SK-N-MC (cell line): ENCODE data around the gene CDH24.

Source experiments
- DNase-seq: peaks from one replicate; pipeline ENCODE4 v3.0.0-alpha.2; 2011; ENCODE audit warnings: low read depth, low spot score
- H3K27ac ChIP-seq: fragments of 200-600 bp; sonication (generic); 2 replicates; pipeline ENCODE4 v1.5.1; 2016; ENCODE audit warnings: mixed run types
- H3K36me3 ChIP-seq: fragments of 200-600 bp; sonication (generic); 2 replicates; pipeline ENCODE4 v1.6.1; 2017; ENCODE audit warnings: antibody characterized with exemption, low read length, mixed read lengths; ENCODE audit not compliant: insufficient read depth
- H3K4me3 ChIP-seq: fragments of 200-600 bp; sonication (generic); 2 replicates; pipeline ENCODE4 v1.5.1; 2016
- H3K9ac ChIP-seq: fragments of 200-600 bp; sonication (generic); 2 replicates; pipeline ENCODE4 v1.8.0; 2017; ENCODE audit warnings: mixed run types, mixed read lengths; ENCODE audit not compliant: insufficient read length
- H3K9me3 ChIP-seq: fragments of 200-600 bp; sonication (generic); 2 replicates; pipeline ENCODE4 v1.6.1; 2017; ENCODE audit warnings: low read depth, mild to moderate bottlenecking, antibody characterized with exemption, low read length, moderate library complexity, mixed read lengths
- EZH2 ChIP-seq: fragments of 200-600 bp; sonication (generic); IDR thresholded peaks from one replicate; pipeline ENCODE4 v1.6.1; 2017; ENCODE audit warnings: antibody characterized with exemption
- FOXP2 ChIP-seq: optimal IDR thresholded peaks from 2 replicates; pipeline ENCODE3; 2011; ENCODE audit warnings: mild to moderate bottlenecking, moderate library complexity; ENCODE audit not compliant: insufficient read depth; ENCODE audit errors: extremely low read length, control extremely low read depth
- POLR2AphosphoS5 ChIP-seq: IDR thresholded peaks from 2 replicates; pipeline ENCODE4 v1.6.1; 2012; ENCODE audit warnings: mild to moderate bottlenecking, low read depth, low read length, borderline replicate concordance

CDH24 gene

DNA sequence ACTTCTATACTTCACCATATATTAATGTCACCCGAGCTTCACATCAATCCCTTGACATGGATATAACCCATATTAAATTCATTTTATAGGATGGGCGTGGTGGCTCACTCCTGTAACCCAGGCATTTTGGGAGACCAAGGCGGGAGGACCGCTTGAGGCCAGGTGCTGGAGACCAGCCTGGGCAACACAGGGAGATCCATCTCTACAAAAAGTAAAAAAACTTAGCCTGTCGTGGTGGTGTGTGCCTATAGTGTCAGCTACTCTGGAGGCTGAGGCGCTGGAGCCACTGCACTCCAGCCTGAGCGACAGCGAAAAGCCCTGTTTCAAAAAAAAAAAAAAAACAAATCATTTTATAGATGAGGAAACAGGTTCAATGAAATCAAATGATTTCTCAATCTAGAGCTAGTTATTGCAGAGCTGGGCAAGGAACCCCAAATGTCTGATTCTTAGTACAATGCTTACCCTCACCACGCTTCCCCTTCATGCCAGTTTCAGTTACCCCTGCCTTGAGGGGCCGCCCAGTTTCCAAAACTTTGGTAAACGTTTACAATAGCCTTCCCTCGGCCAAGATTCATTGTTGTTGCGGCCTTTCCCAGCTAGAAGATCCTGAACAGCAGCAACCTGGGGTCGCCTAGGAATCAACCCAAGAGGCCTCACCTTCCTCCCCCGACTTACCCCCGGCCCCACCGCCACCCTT, 23.4 kb downstream of the CDH24 start:
- DNase-seq, result no peak
- Histone ChIP-seq H3K36me3 (peaks cover 40% of the 10 kb centered on the region), H3K9ac (peak overlapping the region; percentile 96), H3K4me3 (peak overlapping the region; percentile 83), H3K9me3 (no peaks in the 10 kb centered on the region), H3K27ac (peak overlapping the region; percentile 98)
- TF ChIP-seq POLR2AphosphoS5 (no peak), EZH2 (no peak), FOXP2 (no peak)

DNA sequence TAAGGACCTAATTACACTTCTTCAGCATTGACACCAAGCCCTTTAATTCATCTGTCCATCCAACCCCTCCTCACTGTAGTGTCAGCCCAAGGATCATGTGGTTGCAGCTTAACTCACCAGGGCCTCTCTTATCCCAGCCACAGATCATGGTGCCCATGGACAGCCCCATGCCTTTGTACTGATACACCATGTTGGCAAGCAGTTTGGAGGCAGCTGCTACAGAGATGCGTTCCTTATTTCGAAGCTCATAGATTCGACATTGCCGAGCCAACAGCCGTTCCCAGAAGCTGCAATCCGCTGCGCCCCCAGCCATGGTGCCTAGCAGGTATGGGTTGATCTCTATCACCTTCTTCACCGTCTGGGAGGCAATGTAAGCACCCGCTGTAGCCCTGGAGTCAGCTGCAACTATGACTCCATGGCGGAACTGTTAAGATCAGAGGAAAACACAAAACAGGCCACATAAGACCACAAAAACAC, 24.0 kb downstream of the CDH24 start:
- Histone ChIP-seq H3K9ac (peak overlapping the region; percentile 96), H3K9me3 (no peaks in the 10 kb centered on the region), H3K36me3 (peaks cover 47% of the 10 kb centered on the region), H3K27ac (no peak overlapping the region), H3K4me3 (peak overlapping the region; percentile 83)
- TF ChIP-seq EZH2 (no peak), POLR2AphosphoS5 (no peak), FOXP2 (no peak)
- DNase-seq, result no peak

GRCh38 chr14:23030936-23031335, 26.4 kb downstream of the CDH24 start:
- no peak overlapping the region for H3K4me3 ChIP-seq
- no peaks in the 10 kb centered on the region for H3K9me3 ChIP-seq
- no peak for DNase-seq
- TF ChIP-seq POLR2AphosphoS5 (no peak), EZH2 (no peak), FOXP2 (no peak)
- H3K9ac ChIP-seq, result no peak overlapping the region
- no peak overlapping the region for H3K27ac ChIP-seq
- peaks cover 61% of the 10 kb centered on the region for H3K36me3 ChIP-seq

DNA sequence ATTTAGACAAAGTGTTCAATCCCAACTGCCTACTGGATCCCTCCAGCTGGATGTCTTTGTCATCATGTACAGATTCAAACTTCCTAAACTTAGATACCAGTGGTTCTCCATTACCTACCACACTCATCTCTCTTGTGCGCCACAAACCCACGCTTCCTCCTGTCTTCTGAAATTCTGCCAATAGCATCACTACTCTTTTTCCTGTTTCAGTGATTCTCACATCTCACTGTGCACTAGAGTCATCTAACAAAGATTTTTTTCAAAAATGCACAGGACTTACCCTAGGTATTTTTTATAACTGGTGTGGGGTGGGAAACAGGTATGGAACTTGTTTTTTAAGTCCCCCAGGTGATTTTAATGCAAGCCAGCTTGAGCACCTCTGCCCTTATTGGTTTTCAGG, 28.5 kb downstream of the CDH24 start:
- Histone ChIP-seq H3K4me3 (no peak overlapping the region), H3K9me3 (no peaks in the 10 kb centered on the region), H3K9ac (no peak overlapping the region), H3K27ac (no peak overlapping the region), H3K36me3 (peaks cover 70% of the 10 kb centered on the region)
- no peak for TF ChIP-seq FOXP2
- no peak; the same call in 1 of the 2 replicates for TF ChIP-seq POLR2AphosphoS5
- no peak for DNase-seq

- peaks cover 40% of the 10 kb centered on the region for H3K36me3 ChIP-seq
- no peak for DNase-seq
- H3K9me3 ChIP-seq, result no peaks in the 10 kb centered on the region
- H3K9ac ChIP-seq, result no peak overlapping the region
- H3K27ac ChIP-seq, result no peak overlapping the region
- TF ChIP-seq EZH2 (no peak), POLR2AphosphoS5 (peak; percentile 23; the same call in 1 of the 2 replicates)
- H3K4me3 ChIP-seq, result no peak overlapping the region
Measured at GRCh38 chr14:23025151-23025814, 32.0 kb downstream of the CDH24 start.

DNA sequence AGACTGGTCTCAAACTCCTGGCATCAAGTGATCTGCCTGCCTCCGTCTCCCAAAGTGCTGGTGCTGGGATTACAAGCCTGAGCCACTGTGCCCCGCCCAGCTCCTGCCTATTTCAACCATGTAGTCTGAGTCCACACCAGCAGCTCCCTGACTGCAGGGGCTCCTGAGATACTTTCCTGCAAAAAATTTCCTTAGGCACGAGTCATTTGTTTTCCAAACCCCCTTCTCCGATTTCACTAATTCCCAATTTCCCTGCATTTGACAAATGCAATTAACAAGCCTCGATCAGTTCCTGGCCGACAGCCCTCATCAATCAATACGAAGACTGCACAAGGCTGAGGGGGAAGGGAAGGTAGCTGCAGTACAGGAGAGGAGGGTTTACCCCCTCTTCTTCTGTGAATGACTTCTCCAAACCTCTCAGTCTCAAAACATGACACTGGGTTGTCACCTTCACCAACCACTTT, 32.7 kb downstream of the CDH24 start:
- TF ChIP-seq EZH2 (no peak), POLR2AphosphoS5 (0 out of 2 replicates have a peak, but pooled peaks have one; percentile 12)
- Histone ChIP-seq H3K4me3 (no peak overlapping the region), H3K9me3 (no peaks in the 10 kb centered on the region), H3K27ac (no peak overlapping the region), H3K9ac (no peak overlapping the region), H3K36me3 (peaks cover 38% of the 10 kb centered on the region)
- no peak for DNase-seq

DNA sequence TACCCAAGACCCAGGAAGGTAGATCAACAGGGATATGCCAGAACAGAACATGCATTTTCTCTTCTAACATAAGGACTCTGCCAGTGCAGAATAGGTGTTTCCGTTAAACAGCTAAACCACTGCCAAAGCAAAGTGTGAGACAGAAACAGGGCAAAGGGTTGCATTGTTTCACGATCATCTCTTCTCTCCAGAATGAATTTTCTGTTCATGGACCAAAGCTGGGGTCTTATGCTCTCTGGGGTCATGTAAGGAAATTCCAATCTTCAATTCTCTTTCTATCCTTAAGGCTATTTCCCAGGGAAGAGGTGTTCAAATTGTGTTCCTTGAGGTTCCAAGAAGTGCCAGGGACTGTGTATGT, 33.5 kb downstream of the CDH24 start:
- Histone ChIP-seq H3K9me3 (no peaks in the 10 kb centered on the region), H3K36me3 (peaks cover 30% of the 10 kb centered on the region), H3K27ac (peak overlapping the region; percentile 61; the same call in 1 of the 2 replicates), H3K4me3 (no peak overlapping the region), H3K9ac (no peak overlapping the region)
- DNase-seq, result no peak
- no peak; the same call in 1 of the 2 replicates for TF ChIP-seq POLR2AphosphoS5
- TF ChIP-seq EZH2, result no peak
- no peak for TF ChIP-seq FOXP2

DNA sequence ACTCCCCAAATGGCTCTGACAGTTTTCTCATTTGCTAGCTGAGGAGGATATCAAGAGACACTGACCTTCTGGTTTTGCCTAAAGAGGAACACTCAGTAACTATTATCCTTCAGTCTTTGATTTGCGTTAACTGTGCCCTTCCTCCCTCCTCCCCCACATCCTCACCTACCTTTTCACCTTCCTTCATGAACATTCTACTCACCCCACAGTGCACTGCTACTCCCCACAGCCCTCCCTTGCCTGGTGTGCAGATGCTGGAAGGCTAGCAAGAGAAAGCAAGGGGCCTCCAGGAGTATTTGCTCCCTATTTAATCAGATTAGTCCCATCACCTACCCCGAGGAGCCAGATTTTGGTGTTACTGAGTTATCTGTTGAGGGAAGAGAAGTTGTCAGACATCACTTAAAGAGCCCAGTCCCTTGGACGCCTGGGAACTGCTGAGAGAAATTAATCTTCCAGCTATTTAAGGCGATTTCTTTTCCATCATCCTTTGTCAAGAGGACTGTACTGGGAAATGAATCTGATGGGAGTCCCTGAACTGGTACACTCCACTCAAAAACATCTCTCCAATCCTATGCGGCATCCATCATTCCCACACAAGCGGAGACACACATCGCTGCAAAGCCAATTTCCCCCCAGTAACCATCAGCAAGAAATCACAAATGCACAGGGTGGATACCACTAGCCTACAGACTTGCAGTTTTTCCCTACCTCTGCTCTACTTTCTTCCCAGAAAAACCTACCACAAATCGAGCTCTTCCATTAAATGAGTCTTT, 34.1 kb downstream of the CDH24 start:
- no peak for DNase-seq
- no peak overlapping the region for H3K9ac ChIP-seq
- TF ChIP-seq POLR2AphosphoS5, result peak; percentile 22; the same call in 1 of the 2 replicates
- TF ChIP-seq EZH2, result no peak
- H3K36me3 ChIP-seq, result peaks cover 24% of the 10 kb centered on the region
- H3K4me3 ChIP-seq, result no peak overlapping the region
- H3K27ac ChIP-seq, result peak overlapping the region; percentile 61; the same call in 1 of the 2 replicates
- H3K9me3 ChIP-seq, result no peaks in the 10 kb centered on the region
